Measurements from ENCODE around the gene SLC26A2.

SLC26A2 gene

GRCh38 chr5:150035139-150035895, 74.8 kb downstream of the SLC26A2 start:
- no peak for DNase-seq (ENCODE audit: low spot score)

- DNase-seq (ENCODE audit: low spot score): no peak
Measured at GRCh38 chr5:150036513-150036912, 76.0 kb downstream of the SLC26A2 start.

Small RNA genes within 50 kb of the gene (small RNA-seq; reads per million reads assigned to genes)
- 0 reads per million in 2 experiments for gene RF00019

All from SK-N-DZ (cell line).